ENCODE results near the gene C22orf42.

Gene C22orf42

DNA sequence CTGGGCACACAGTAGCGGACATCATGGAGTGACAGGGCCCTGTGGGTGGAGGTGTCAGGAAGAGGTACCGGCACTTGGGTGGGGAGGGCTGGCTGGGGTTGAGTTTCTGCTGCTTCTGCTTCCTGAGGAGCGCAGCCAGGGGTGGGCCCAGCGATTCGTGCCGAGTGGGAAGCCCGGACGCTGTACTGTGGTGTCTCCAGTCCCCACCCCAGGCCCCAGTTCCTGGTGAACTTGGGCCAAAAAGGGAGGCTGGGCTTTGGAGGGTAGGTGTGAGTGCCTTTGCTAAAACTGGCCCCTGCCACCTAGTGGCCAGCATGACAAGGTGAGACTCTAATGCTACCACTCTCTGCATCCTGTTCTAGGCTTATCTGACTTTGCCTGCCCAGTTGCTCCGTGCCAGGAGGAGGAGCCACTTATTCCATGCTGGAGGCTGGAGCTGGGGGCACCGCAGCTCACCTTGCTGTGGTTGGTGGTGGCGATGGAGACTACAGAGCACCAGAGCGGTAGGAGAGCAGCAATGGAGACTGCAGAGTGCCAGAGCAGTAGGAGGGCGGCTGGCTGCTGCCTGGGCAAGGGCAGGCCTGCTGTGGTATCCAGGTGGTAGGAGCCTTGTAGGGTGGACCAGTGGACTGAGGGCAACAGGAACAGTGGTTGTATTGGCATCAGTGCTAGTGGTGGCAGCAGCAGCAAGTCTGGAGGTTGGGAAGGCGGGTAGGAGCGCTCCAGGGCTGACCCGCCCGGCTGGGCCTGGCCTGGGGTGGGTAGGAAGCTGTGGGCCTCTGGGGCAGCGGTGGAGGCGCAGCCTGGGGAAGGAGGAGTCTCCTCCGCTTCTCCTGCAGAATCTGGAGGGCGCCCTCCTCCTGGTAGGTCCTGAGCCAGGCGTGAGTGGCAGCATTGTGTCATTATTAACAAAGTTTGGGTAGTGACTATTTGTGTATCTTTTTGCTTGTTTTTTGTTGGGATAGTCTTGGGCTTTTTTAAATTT is 48.0 kb upstream of the C22orf42 start:
- H3K9ac ChIP-seq (ENCODE audit: low read length), result no peak overlapping the region
- no peaks in the 10 kb centered on the region for H3K4me1 ChIP-seq (ENCODE audit: low read length)
- no peaks in the 10 kb centered on the region for H3K79me2 ChIP-seq (ENCODE audit: low read length)
- H3K36me3 ChIP-seq (replicated peaks; ENCODE audit: low read depth, low read length), result no peaks in the 10 kb centered on the region
- H3K9me3 ChIP-seq (ENCODE audit: insufficient read depth, low read length), result no peaks in the 10 kb centered on the region
- no peak overlapping the region for H3K27ac ChIP-seq (ENCODE audit: low read length)
- no peak overlapping the region for H3K4me2 ChIP-seq (ENCODE audit: low read length)
- no peak overlapping the region for H3K4me3 ChIP-seq (ENCODE audit: low read length)
- TF ChIP-seq, protein P1, sequence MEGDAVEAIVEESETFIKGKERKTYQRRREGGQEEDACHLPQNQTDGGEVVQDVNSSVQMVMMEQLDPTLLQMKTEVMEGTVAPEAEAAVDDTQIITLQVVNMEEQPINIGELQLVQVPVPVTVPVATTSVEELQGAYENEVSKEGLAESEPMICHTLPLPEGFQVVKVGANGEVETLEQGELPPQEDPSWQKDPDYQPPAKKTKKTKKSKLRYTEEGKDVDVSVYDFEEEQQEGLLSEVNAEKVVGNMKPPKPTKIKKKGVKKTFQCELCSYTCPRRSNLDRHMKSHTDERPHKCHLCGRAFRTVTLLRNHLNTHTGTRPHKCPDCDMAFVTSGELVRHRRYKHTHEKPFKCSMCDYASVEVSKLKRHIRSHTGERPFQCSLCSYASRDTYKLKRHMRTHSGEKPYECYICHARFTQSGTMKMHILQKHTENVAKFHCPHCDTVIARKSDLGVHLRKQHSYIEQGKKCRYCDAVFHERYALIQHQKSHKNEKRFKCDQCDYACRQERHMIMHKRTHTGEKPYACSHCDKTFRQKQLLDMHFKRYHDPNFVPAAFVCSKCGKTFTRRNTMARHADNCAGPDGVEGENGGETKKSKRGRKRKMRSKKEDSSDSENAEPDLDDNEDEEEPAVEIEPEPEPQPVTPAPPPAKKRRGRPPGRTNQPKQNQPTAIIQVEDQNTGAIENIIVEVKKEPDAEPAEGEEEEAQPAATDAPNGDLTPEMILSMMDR (IDR thresholded peaks at IDR 0.05; ENCODE audit: low read depth, low read length), result peak; percentile 79
- no peak for TF ChIP-seq EZH2phosphoT487 (IDR thresholded peaks at IDR 0.05; ENCODE audit: low read depth)
- H3K27me3 ChIP-seq (ENCODE audit: low read depth, low read length), result no peaks in the 10 kb centered on the region
- no peak overlapping the region for H2AFZ ChIP-seq (ENCODE audit: low read depth, low read length)
- no peaks in the 10 kb centered on the region for H4K20me1 ChIP-seq (ENCODE audit: insufficient read depth, low read length)

DNA sequence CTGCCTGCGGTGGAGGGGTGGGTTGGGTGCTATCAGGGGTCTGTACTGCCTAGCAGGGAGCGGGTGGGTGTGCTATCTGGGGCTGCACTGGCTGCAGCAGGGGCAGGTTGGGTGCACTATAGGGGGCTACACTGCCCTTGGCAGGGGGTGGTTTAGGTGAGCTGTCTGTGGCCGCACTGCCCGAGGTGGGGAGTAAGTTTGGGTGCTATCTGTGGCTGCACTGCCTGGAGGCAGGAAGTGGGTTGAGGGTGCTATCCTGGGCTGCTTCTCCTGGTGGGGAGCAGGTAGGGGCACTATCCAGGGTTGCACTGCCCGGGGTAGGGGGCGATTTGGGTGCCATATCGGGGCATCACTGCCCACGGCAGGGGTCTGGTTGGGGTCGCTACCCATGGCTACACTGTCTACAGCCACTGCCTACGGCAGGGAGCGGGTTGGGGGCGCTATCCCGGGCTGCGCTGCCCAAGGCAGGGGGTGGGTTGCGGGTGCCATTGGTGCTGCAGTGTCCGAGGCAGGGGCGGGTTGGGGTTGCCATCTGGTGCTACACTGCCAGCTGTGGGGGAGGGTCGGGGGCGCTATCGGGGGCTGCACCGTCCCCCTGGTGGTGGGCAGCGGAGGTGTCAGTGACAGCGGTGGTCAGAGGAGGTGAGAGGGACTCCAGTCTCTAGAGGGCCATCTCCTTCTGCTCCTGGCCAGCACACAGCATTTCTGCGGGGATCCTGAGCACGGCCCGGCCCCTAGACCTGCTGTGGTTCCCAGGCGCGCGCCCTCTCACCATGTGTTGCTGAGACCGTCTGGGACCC is 47.1 kb upstream of the C22orf42 start:
- H3K4me2 ChIP-seq (ENCODE audit: low read length), result no peak overlapping the region
- H3K27me3 ChIP-seq (ENCODE audit: low read depth, low read length), result no peaks in the 10 kb centered on the region
- no peak overlapping the region for H3K4me3 ChIP-seq (ENCODE audit: low read length)
- H3K9ac ChIP-seq (ENCODE audit: low read length), result no peak overlapping the region
- H2AFZ ChIP-seq (ENCODE audit: low read depth, low read length), result no peak overlapping the region
- H3K9me3 ChIP-seq (ENCODE audit: insufficient read depth, low read length), result no peaks in the 10 kb centered on the region
- H3K27ac ChIP-seq (ENCODE audit: low read length), result no peak overlapping the region
- H3K79me2 ChIP-seq (ENCODE audit: low read length), result no peaks in the 10 kb centered on the region
- H4K20me1 ChIP-seq (ENCODE audit: insufficient read depth, low read length), result no peaks in the 10 kb centered on the region
- no peak for TF ChIP-seq EZH2phosphoT487 (IDR thresholded peaks at IDR 0.05; ENCODE audit: low read depth)
- TF ChIP-seq, protein P1 (IDR thresholded peaks at IDR 0.05; ENCODE audit: low read depth, low read length), result no peak
- H3K4me1 ChIP-seq (ENCODE audit: low read length), result no peaks in the 10 kb centered on the region
- H3K36me3 ChIP-seq (replicated peaks; ENCODE audit: low read depth, low read length), result no peaks in the 10 kb centered on the region

GRCh38 chr22:32204856-32205722 is 46.0 kb upstream of the C22orf42 start, which contains the start of gene RFPL2:
TSS of gene RFPL2 (minus strand) at chr22:32205073. CDS start at chr22:32202451, 2,622 bp downstream.
- Histone ChIP-seq H3K27me3 (ENCODE audit: low read depth, low read length) (no peaks in the 10 kb centered on the region), H3K9me3 (ENCODE audit: insufficient read depth, low read length) (no peaks in the 10 kb centered on the region), H3K4me1 (ENCODE audit: low read length) (no peaks in the 10 kb centered on the region), H3K9ac (ENCODE audit: low read length) (no peak within 1 kb of the TSS), H3K79me2 (ENCODE audit: low read length) (no peaks in the 10 kb centered on the region), H3K4me2 (ENCODE audit: low read length) (peak within 1 kb of the TSS; percentile 51), H3K27ac (ENCODE audit: low read length) (no peak within 1 kb of the TSS), H2AFZ (ENCODE audit: low read depth, low read length) (peak within 1 kb of the TSS; percentile 56; the same call in 1 of the 2 replicates), H3K36me3 (replicated peaks; ENCODE audit: low read depth, low read length) (no peaks in the 10 kb centered on the region), H3K4me3 (ENCODE audit: low read length) (peak within 1 kb of the TSS; percentile 66), H4K20me1 (ENCODE audit: insufficient read depth, low read length) (no peaks in the 10 kb centered on the region)
- TF ChIP-seq, protein P1 (IDR thresholded peaks at IDR 0.05; ENCODE audit: low read depth, low read length), result no peak
- TF ChIP-seq EZH2phosphoT487 (IDR thresholded peaks at IDR 0.05; ENCODE audit: low read depth), result no peak

Data from OCI-LY3 (cell line).